ENCODE data around the gene LRRC1.

The LRRC1 gene

DNA sequence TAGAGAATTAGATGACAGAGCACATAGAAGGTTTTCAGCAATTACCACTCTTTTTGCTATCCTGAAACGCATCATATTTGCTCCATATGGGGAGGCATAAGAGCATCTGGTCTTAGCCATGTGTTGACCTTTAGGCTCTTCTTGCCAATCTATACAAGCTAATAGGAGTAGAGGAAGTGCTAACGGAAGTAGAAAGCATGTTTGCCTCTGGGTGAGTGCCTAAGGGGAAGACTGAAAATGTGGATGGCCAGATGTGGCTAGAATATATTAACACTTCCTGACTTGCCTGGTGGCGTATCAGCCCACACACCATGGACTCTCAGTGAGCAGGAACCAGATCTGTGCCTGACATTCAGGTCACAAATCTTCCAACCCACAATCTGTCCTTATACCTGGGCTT lies 136.3 kb downstream of the LRRC1 start:
- DNase-seq (ENCODE audit: low read depth), result no peak
- H3K4me3 ChIP-seq (ENCODE audit: low read depth, low read length), result no peak overlapping the region
- TF ChIP-seq, protein P1, sequence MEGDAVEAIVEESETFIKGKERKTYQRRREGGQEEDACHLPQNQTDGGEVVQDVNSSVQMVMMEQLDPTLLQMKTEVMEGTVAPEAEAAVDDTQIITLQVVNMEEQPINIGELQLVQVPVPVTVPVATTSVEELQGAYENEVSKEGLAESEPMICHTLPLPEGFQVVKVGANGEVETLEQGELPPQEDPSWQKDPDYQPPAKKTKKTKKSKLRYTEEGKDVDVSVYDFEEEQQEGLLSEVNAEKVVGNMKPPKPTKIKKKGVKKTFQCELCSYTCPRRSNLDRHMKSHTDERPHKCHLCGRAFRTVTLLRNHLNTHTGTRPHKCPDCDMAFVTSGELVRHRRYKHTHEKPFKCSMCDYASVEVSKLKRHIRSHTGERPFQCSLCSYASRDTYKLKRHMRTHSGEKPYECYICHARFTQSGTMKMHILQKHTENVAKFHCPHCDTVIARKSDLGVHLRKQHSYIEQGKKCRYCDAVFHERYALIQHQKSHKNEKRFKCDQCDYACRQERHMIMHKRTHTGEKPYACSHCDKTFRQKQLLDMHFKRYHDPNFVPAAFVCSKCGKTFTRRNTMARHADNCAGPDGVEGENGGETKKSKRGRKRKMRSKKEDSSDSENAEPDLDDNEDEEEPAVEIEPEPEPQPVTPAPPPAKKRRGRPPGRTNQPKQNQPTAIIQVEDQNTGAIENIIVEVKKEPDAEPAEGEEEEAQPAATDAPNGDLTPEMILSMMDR (IDR thresholded peaks at IDR 0.05; ENCODE audit: low read depth, low read length, missing control alignments), result no peak

DNA sequence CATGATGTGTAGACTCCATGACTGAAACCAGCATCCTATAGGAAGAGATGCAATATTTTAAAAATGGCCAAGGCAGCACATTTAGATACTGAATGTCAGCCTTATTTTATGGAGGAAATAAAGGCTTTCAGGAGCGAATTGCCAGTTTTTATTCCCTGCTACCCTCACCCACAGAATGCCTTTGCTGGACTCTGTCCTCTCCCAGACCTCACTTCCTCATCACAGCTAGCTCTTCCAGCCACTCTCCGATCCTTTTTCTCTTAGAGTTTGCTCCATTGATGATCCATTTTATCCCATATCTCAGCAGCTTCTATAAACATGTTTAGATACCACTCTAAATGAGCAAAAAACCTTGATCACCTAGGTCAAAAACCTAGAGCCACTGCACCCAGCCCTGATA lies 137.7 kb downstream of the LRRC1 start:
- no peak overlapping the region for H3K4me3 ChIP-seq (ENCODE audit: low read depth, low read length)
- DNase-seq (ENCODE audit: low read depth), result no peak
- TF ChIP-seq, protein P1 (IDR thresholded peaks at IDR 0.05; ENCODE audit: low read depth, low read length, missing control alignments), result no peak

GRCh38 chr6:53934023-53934422 lies 139.2 kb downstream of the LRRC1 start:
- no peak overlapping the region for H3K4me3 ChIP-seq (ENCODE audit: low read depth, low read length)
- TF ChIP-seq, protein P1 (IDR thresholded peaks at IDR 0.05; ENCODE audit: low read depth, low read length, missing control alignments), result no peak
- DNase-seq (ENCODE audit: low read depth), result no peak

- no peak for DNase-seq (ENCODE audit: low read depth)
- H3K4me3 ChIP-seq (ENCODE audit: low read depth, low read length), result no peak overlapping the region
- TF ChIP-seq, protein P1 (IDR thresholded peaks at IDR 0.05; ENCODE audit: low read depth, low read length, missing control alignments), result no peak
These were observed 142.7 kb downstream of the LRRC1 start for GRCh38 chr6:53937461-53937860.

DNA sequence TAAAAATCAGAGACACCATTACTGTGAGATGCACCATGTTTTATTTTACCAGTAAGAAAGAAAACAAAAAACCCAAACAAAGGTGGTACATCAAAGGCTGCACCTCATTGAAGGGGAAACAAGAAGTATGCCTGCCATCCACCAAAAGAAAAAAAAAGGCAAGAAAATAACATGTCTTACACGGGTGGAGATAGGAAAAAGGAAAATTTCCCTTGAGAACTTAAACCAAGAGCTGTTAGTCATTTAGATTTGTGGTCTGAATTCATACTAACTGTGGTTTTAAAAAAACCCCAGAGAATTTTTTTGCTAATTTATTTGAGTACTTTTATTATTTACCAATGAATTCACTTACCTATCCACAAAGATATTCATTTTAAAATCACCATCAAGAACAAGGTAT lies 144.0 kb downstream of the LRRC1 start:
- H3K4me3 ChIP-seq (ENCODE audit: low read depth, low read length), result no peak overlapping the region
- TF ChIP-seq, protein P1 (IDR thresholded peaks at IDR 0.05; ENCODE audit: low read depth, low read length, missing control alignments), result no peak
- no peak for DNase-seq (ENCODE audit: low read depth)

DNA sequence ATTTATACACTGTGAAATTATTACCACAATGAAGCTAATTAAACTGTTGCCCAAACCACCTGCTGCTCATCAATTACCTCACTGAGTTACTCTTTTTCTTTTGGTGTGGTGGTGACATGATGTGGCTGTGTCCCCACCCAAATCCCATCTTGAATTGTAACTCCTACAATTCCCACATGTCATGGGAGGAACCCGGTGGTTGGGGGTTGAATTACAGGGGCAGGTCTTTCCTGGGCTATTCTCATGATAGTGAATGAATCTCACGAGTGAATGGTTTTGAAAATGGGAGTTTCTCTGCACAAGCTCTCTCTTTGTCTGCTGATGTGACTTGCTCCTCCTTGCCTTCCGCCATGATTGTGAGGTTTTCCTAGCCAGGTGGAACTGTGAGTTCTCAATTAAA lies 145.0 kb downstream of the LRRC1 start:
- no peak overlapping the region for H3K4me3 ChIP-seq (ENCODE audit: low read depth, low read length)
- no peak for DNase-seq (ENCODE audit: low read depth)
- TF ChIP-seq, protein P1 (IDR thresholded peaks at IDR 0.05; ENCODE audit: low read depth, low read length, missing control alignments), result no peak

- DNase-seq (ENCODE audit: low read depth), result no peak
- TF ChIP-seq, protein P1 (IDR thresholded peaks at IDR 0.05; ENCODE audit: low read depth, low read length, missing control alignments), result no peak
- H3K4me3 ChIP-seq (ENCODE audit: low read depth, low read length), result no peak overlapping the region
These were observed 148.6 kb downstream of the LRRC1 start for GRCh38 chr6:53943395-53943794.
